OCI-LY1 (cell line): ENCODE measurements around the gene ACTL10.

Experiments used
- EZH2 ChIP-seq: fragments of 200-600 bp; sonication (generic), shearing (Covaris generic); IDR thresholded peaks from 2 replicates; pipeline ENCODE4 v1.8.0; 2017; ENCODE audit warnings: borderline replicate concordance, mixed run types, mild to moderate bottlenecking, antibody characterized with exemption, low read length, moderate library complexity, mixed read lengths
- TF ChIP-seq, protein P1 (sequence below): fragments of 200-600 bp; sonication (generic), shearing (Covaris generic); IDR thresholded peaks from 2 replicates; pipeline ENCODE4 v1.5.1; 2017; ENCODE audit warnings: mild to moderate bottlenecking, antibody characterized with exemption, low read length, moderate library complexity, mixed read lengths

DNA sequence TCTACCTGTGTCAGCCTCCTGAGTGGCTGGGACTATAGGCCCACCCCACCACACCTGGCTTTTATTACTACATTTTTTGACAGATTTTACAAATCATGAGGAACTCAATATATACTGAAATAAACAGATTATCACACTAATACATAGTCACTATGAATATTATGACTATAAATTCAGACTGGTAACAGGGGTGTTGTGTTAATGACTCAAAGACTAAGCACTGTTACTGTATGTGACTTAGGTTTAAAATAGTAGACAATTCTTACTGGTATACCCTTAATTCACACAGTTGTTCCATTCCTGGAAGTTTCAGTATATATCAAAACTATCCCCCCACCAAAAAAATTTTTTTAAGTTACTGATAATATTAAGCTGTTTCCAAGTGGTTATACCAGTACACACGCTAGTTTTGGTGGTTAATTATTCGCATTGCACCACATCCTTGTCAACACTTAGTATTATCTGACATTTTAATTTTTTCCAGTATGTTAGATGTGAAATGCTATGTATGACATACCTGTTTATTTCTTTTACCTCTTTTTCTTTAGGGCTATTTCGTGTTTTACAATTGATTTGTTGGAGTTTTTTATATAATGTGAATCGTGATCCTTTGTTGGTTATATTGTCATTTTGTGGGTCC lies 39.0 kb upstream of the ACTL10 start:
- no peak for TF ChIP-seq EZH2
- TF ChIP-seq, protein P1, sequence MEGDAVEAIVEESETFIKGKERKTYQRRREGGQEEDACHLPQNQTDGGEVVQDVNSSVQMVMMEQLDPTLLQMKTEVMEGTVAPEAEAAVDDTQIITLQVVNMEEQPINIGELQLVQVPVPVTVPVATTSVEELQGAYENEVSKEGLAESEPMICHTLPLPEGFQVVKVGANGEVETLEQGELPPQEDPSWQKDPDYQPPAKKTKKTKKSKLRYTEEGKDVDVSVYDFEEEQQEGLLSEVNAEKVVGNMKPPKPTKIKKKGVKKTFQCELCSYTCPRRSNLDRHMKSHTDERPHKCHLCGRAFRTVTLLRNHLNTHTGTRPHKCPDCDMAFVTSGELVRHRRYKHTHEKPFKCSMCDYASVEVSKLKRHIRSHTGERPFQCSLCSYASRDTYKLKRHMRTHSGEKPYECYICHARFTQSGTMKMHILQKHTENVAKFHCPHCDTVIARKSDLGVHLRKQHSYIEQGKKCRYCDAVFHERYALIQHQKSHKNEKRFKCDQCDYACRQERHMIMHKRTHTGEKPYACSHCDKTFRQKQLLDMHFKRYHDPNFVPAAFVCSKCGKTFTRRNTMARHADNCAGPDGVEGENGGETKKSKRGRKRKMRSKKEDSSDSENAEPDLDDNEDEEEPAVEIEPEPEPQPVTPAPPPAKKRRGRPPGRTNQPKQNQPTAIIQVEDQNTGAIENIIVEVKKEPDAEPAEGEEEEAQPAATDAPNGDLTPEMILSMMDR: no peak
